Upper lobe of left lung (tissue), 6 donors: ENCODE measurements around the gene ORC4. TPM values are rescaled to one million over a fixed set of nuclear protein-coding genes. Genes with fewer than 3 reads are reported as not detected.
"Not testable (repeated sequence)": the region's sequence is repeated elsewhere in the genome, so short reads cannot be mapped to it uniquely, and the experiment has no call there.

Source experiments
- ATAC-seq, 2 donors: fragments of 200-7000 bp; cut with Tn5 transposase; one replicate each; pipeline ENCODE4 v1.9.1; 2022; ENCODE audit warnings: mild to moderate bottlenecking in 2 of 2, moderate library complexity in 2 of 2; ENCODE audit not compliant: low FRiP score in 2 of 2
- DNase-seq, 2 donors: peaks; one replicate each; pipeline ENCODE4 v3.0.0-alpha.2; 2019 to 2020
- H3K27ac ChIP-seq, 4 donors: fragments of 200-600 bp; sonication (generic); one replicate each; pipeline ENCODE4 v1.5.1; 2016 to 2019
- H3K27me3 ChIP-seq, 4 donors: fragments of 200-600 bp; sonication (generic); one replicate each; pipeline ENCODE4 v1.5.1; 2017 to 2019
- H3K36me3 ChIP-seq, 4 donors: fragments of 200-600 bp; sonication (generic); one replicate each; pipeline ENCODE4 v1.5.1; 2016 to 2019
- H3K4me1 ChIP-seq, 4 donors: fragments of 200-600 bp; sonication (generic); one replicate each; pipeline ENCODE4 v1.5.1; 2018 to 2019
- H3K4me3 ChIP-seq, 4 donors: fragments of 200-600 bp; sonication (generic); one replicate each; pipeline ENCODE4 v1.5.1; 2017 to 2019; ENCODE audit warnings: mild to moderate bottlenecking in 2 of 4, moderate library complexity in 1 of 4
- H3K9me3 ChIP-seq, 4 donors: fragments of 200-600 bp; sonication (generic); one replicate each; pipeline ENCODE4 v1.5.1; 2018 to 2019
- CTCF ChIP-seq, 6 experiments: fragments of 450-650 bp in 4 of 6; fragments of 200-600 bp in 2 of 6; sonication (generic) in 2 of 6; IDR thresholded peaks; one replicate each; pipeline ENCODE4 v1.5.1; 2016 to 2019; ENCODE audit warnings: antibody characterized with exemption in 6 of 6
- EP300 ChIP-seq, 4 donors: sonication (generic); formaldehyde crosslinking; IDR thresholded peaks; one replicate each; pipeline ENCODE4 v1.5.1; 2017; ENCODE audit warnings: antibody characterized with exemption in 4 of 4, control low read depth in 2 of 4
- POLR2A ChIP-seq, 4 donors: fragments of 450-650 bp; IDR thresholded peaks; one replicate each; pipeline ENCODE4 v1.5.1; 2016 to 2017; ENCODE audit warnings: antibody characterized with exemption in 4 of 4, mild to moderate bottlenecking in 2 of 4
- POLR2AphosphoS5 ChIP-seq, 2 donors: sonication (generic); formaldehyde crosslinking; IDR thresholded peaks; one replicate each; pipeline ENCODE4 v1.5.1; 2017; ENCODE audit warnings: antibody characterized with exemption in 2 of 2
- WGBS, 2 donors: methylation state at CpG; one replicate each; pipeline ENCODE4 v1.1.5; 2017 to 2018; 5-methylcytosine and 5-hydroxymethylcytosine counted together
- total RNA-seq, 6 donors: library from RNA; depleted of rRNA in 4 of 6; stranded (reverse); fragments of >200 nt in 4 of 6; gene quantifications; one replicate each; pipeline versions ENCODE4 v1.1.0 to v1.2.1, GENCODE V29; 2016 to 2021
- donor health status: DM: no; HTN: no; CAD: no; lungs with moderate emphysema.
- donor health status: DM: no; HTN: yes; CAD: no; lungs with severe emphysema.

The ORC4 gene
- total RNA-seq, 6 donors from 2014 or later: 21.9 to 48.5 (median 27.9) TPM

- ATAC-seq (no peak), DNase-seq (no peak)
- no peak overlapping the region for H3K27ac ChIP-seq
- H3K4me3 ChIP-seq: no peak overlapping the region
- WGBS, 2 donors: 90 to 96% methylated on average over 2 of the region's 2 CpGs
- H3K4me1 ChIP-seq: peaks cover 0 to 8% (median 4%) of the 10 kb centered on the region in 4 donors
- H3K9me3 ChIP-seq: no peaks in the 10 kb centered on the region
- no peak for TF ChIP-seq EP300 (IDR thresholded peaks at IDR 0.05)
- TF ChIP-seq CTCF (IDR thresholded peaks at IDR 0.05): no peak
- TF ChIP-seq POLR2A (IDR thresholded peaks at IDR 0.05): no peak
- TF ChIP-seq POLR2AphosphoS5 (IDR thresholded peaks at IDR 0.05): no peak
- H3K27me3 ChIP-seq: no peaks in the 10 kb centered on the region
- H3K36me3 ChIP-seq: no peaks in the 10 kb centered on the region
These were observed 6.7 kb downstream of the ORC4 start for GRCh38 chr2:148013876-148014275.

GRCh38 chr2:148008411-148008810, 12.1 kb downstream of the ORC4 start:
- H3K4me3 ChIP-seq, ATAC-seq, H3K4me1 ChIP-seq, H3K27ac ChIP-seq, H3K36me3 ChIP-seq, H3K27me3 ChIP-seq, H3K9me3 ChIP-seq, DNase-seq: not testable (repeated sequence)
- WGBS, 2 donors: 94 to 96% methylated on average over 7 of the region's 7 CpGs

GRCh38 chr2:148007219-148007900, 13.2 kb downstream of the ORC4 start:
- DNase-seq (no peak), ATAC-seq (no peak)
- Histone ChIP-seq H3K4me1 (no peaks in the 10 kb centered on the region), H3K27me3 (no peaks in the 10 kb centered on the region), H3K4me3 (no peak overlapping the region), H3K36me3 (no peaks in the 10 kb centered on the region), H3K9me3 (peaks cover 0 to 7% (median 3%) of the 10 kb centered on the region in 4 donors), H3K27ac (no peak overlapping the region)
- TF ChIP-seq POLR2A (IDR thresholded peaks at IDR 0.05): no peak
- no peak for TF ChIP-seq EP300 (IDR thresholded peaks at IDR 0.05)
- TF ChIP-seq CTCF (IDR thresholded peaks at IDR 0.05): no peak
- TF ChIP-seq POLR2AphosphoS5 (IDR thresholded peaks at IDR 0.05): no peak
- WGBS, 2 donors: 76 to 96% methylated on average over 5 of the region's 5 CpGs

- DNase-seq (no peak), ATAC-seq (peak in 1 of 2 donors; percentile 55)
- H3K27ac ChIP-seq: no peak overlapping the region
- H3K4me3 ChIP-seq: no peak overlapping the region
- WGBS, 2 donors: 84 to 93% methylated on average over 6 of the region's 6 CpGs
- TF ChIP-seq CTCF (IDR thresholded peaks at IDR 0.05): no peak
- TF ChIP-seq EP300 (IDR thresholded peaks at IDR 0.05): no peak
- TF ChIP-seq POLR2AphosphoS5 (IDR thresholded peaks at IDR 0.05): no peak
- no peak for TF ChIP-seq POLR2A (IDR thresholded peaks at IDR 0.05)
- peaks cover 0 to 8% (median 5%) of the 10 kb centered on the region in 4 donors for H3K9me3 ChIP-seq
- H3K4me1 ChIP-seq: no peaks in the 10 kb centered on the region
- H3K36me3 ChIP-seq: no peaks in the 10 kb centered on the region
- H3K27me3 ChIP-seq: no peaks in the 10 kb centered on the region
These were observed 14.1 kb downstream of the ORC4 start for GRCh38 chr2:148006249-148007007.

GRCh38 chr2:148002420-148002819, 18.1 kb downstream of the ORC4 start:
- H3K27me3 ChIP-seq, H3K4me3 ChIP-seq, H3K9me3 ChIP-seq, DNase-seq, H3K36me3 ChIP-seq, H3K27ac ChIP-seq, H3K4me1 ChIP-seq, ATAC-seq: not testable (repeated sequence)
